GM18526 (cell line): ENCODE results near the gene EYA3.

Experiments used
- POLR2A ChIP-seq: IDR thresholded peaks from 3 replicates; pipeline ENCODE4 v1.6.1; 2011; ENCODE audit not compliant: insufficient read length; ENCODE audit errors: extremely low read depth

The EYA3 gene

DNA sequence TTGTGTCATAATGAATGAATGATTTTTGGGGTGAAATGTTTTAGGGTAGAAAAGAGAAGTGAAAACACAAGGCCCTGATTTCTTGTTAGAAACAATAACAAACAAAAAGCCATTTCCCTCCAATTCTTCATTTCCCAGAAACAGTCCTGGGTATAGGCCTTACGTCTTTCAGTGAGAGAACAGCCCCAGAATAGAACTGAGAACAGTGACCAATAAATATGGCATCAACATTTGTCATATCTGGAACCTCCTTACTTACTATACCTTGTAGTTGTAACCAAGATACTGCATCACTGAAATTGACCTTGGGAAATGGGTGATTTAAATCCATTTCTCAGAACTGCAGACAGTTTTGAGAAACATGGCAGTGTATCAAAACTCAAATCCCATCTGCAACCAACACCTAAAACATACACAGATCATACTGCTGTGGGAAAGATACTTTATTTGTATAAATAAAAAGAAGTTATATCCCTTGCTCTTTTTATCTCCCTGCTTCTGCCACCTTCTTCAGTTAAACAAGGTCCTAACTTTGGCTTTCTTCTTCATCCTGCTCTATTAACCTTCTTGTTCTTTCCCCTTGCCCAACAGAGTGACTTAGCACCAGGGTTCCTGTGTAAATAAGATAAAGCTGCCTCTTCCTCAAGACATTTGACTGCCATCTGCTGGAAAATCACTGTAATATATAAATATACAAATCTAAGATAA is 109.1 kb downstream of the EYA3 start:
- TF ChIP-seq POLR2A: no peak

- TF ChIP-seq POLR2A: no peak
Measured at GRCh38 chr1:27974417-27974781, 114.0 kb downstream of the EYA3 start.

- TF ChIP-seq POLR2A: no peak
Measured at GRCh38 chr1:27973771-27974416, 114.5 kb downstream of the EYA3 start.

- TF ChIP-seq POLR2A: no peak
Measured at GRCh38 chr1:27972141-27972540, 116.3 kb downstream of the EYA3 start.

DNA sequence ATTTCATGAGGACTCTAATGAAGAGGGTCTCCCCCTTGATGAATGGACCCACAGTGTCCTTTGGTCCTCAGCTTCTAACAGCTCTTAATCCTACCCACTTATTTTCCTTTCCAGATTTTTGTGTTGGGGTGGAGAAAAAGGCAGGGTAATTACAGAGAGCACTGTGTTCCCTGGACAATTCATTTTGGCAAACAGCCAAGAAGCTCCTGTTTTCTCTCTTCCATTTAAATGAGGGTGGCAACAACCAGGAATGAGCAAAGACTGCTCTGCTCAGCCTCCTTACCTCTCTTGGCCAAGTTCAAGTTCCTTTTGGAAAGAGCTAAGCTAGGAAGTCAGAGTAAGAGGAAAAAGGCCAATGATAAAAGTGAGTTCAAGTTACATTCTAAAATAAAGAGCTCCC is 116.7 kb downstream of the EYA3 start:
- no peak for TF ChIP-seq POLR2A

- no peak for TF ChIP-seq POLR2A
Measured at GRCh38 chr1:27970401-27970800, 118.0 kb downstream of the EYA3 start.

DNA sequence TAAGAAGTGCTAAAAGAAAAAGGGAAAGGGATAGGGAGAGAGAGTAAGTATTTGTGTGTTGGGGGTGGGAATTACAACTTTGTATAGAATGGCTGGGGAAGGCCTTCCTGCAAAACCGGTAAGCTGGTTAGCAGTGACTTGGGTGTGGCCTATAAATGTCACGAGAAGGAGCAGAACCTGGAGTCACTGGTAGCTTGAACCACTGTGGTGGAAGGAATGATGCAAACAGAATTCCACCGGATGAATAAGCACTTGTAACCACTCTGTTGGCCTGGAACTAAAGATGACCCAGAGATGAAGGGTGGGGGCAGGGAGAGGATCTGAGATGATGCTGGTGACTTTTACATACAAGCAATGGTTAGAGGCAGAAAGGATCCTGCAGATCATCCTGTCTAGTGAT is 119.7 kb downstream of the EYA3 start:
- TF ChIP-seq POLR2A: no peak

GRCh38 chr1:27967884-27968466 is 120.4 kb downstream of the EYA3 start:
- TF ChIP-seq POLR2A: no peak

GRCh38 chr1:27967106-27967883 is 121.1 kb downstream of the EYA3 start:
- no peak for TF ChIP-seq POLR2A

- TF ChIP-seq POLR2A: no peak
Measured at GRCh38 chr1:27966402-27967105, 121.9 kb downstream of the EYA3 start.

GRCh38 chr1:27963393-27963792 is 125.0 kb downstream of the EYA3 start:
- no peak for TF ChIP-seq POLR2A

DNA sequence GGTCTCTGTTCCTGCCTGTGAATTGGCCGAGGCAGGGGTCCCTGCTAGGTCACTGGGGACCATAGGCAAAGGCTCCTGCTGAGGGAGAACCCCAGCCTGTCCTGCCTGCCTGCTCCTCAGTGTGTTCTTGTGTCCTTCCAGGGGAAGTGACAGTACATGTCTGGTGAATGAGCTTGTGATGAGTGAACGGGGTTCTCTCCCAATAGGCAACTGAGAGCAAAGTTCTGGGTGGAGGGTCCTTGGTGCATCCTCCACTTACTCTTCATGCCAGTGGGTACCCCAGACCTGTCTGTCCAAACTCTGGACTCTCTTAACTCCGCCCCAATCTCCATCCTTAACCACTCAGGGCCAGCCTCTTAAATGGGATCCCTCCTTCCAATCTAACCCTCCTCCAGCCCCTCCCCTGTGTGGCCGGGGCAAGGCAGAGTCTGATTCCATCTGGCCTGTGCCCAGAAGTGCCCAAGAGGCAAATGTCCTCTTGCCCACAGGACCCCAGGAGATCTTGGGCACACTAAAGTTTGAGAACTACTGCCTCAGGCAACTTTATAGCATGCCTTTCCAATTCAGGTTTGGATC is 126.7 kb downstream of the EYA3 start:
- no peak for TF ChIP-seq POLR2A

DNA sequence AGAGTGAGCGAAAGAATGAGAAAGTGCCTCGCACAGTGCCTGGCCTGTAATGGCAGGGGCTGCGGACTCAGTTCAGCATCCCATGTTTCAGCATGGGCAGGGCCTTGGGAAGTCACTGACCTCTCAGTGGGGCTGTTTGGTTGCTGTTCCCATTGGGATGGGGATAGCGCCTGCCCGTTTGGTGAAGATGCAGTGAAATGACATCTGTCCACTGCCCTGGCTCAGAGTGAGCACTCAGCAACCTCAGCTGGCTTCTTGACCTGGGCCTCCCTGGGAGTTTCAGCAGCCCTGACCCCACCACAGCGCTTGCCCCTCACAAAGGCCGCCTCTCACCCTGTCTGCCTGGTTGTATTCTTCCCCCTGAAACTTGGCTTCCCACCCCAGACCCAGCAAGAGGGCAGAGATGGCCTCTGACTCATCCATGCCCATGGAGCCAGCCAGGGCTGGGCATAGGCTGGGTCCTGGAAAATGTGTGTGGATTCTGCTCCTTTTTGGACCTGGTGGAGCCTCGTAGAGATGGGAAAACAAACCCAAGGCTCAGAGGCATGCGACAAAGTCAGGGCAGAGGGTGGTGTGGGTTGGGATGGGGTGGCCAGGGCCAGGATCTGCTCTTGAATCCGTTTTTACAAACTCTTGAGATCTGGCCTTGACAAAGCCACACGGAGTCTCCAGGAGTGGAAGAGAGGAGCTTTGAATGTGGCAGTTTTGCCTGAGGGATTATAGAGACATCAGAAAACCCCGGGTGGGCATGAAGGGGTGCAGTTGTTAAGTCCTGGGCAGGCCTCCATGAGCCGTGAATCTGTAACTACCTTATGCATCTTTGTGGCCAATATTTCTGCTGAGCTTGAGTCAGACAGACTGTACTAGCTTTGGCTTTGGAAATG is 127.4 kb downstream of the EYA3 start:
- no peak for TF ChIP-seq POLR2A
